Heart left ventricle (tissue), 13 donors: ENCODE measurements around the gene SOX18.

Source experiments
- CTCF ChIP-seq, 12 donors: fragments of 200-600 bp; sonication (generic) in 4 of 12; IDR thresholded peaks; one replicate each; pipeline versions ENCODE4 v1.5.0 to v1.8.0; 2018 to 2022; ENCODE audit warnings: antibody characterized with exemption in 12 of 12, mild to moderate bottlenecking in 5 of 12
- POLR2A ChIP-seq, 2 donors: fragments of 450-650 bp; IDR thresholded peaks; one replicate each; pipeline ENCODE4 v1.6.1; 2017; ENCODE audit warnings: antibody characterized with exemption in 2 of 2, mild to moderate bottlenecking in 2 of 2, moderate library complexity in 2 of 2
- donor health status: ischemic (EF 13 %, LVEDD 7.1; RV severe dilation, severe dysfunction).
- donor health status: DM: no; HTN: yes; CAD: no.
- donor health status: DM: no; HTN: no; CAD: no.
- donor health status: ischemic (EF 25% LVEDD 6.9; RV normal size, moderate dysfunction).
- donor health status: ischemic (EF 25% LVEDD 5.7; RV mildly dilated, moderate dysfunction).
- donor health status: ischemic (EF 35%, LVEDD 5.7; RV mildly dilated, moderate dysfunction).
- donor health status: nonischemic (EF 11% LVEDD 7.7; RV severe dilation, severe dysfunction).
- donor health status: DM: yes; HTN: yes; CAD: no.
- donor health status: PGD.
- donor health status: ischemic (EF 29% LVEDD 5.4; RV normal size, mild dysfunction).
- donor health status: nonischemic (EF 23%, LVEDD 6.1; RV moderate dilation, normal function).

DNA sequence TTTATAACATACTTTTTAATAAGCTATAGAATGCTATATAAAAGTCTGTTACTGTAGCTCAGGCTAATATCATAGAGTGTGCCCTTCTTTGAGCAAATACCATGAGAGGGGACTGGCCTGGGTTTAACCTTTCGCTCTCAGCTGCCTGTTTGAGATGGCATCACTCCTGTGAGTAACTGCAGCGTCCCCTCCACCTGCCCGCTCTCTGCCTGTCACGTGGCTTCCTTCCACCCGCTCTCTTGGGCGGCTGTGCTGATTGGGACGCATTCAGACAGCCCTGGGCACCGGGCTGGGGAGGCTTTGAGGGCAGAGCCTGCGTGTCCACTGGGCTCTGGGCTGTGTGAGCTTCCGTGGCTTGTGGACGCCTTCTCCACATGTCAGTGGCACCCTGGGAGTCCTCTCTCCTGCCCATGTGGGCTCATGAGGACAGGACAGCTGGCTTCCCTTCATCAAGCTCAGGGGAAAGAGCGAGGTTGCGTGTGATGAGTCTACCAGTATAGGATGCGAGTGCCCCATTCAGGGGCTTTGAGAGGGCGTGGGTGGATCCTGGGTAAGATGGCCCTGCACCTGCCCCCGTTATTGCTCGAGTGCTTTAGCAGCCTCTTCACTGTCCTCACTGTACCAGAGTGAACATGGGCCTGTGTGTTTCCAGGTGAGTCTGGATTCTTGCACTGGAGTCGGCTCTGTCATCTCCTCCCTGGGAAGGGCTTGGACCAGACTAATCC, 24.2 kb downstream of the SOX18 start:
- no peak for TF ChIP-seq CTCF (IDR thresholded peaks at IDR 0.05)
- no peak for TF ChIP-seq POLR2A (IDR thresholded peaks at IDR 0.05)
